HG03095 (cell line): ENCODE data around the gene THOP1.

ENCODE experiments used
- ATAC-seq: cut with Tn5 transposase; IDR thresholded peaks from one replicate; pipeline ENCODE4 v1.9.1; 2021; ENCODE audit warnings: moderate library complexity; ENCODE audit not compliant: unreplicated experiment

The THOP1 gene

DNA sequence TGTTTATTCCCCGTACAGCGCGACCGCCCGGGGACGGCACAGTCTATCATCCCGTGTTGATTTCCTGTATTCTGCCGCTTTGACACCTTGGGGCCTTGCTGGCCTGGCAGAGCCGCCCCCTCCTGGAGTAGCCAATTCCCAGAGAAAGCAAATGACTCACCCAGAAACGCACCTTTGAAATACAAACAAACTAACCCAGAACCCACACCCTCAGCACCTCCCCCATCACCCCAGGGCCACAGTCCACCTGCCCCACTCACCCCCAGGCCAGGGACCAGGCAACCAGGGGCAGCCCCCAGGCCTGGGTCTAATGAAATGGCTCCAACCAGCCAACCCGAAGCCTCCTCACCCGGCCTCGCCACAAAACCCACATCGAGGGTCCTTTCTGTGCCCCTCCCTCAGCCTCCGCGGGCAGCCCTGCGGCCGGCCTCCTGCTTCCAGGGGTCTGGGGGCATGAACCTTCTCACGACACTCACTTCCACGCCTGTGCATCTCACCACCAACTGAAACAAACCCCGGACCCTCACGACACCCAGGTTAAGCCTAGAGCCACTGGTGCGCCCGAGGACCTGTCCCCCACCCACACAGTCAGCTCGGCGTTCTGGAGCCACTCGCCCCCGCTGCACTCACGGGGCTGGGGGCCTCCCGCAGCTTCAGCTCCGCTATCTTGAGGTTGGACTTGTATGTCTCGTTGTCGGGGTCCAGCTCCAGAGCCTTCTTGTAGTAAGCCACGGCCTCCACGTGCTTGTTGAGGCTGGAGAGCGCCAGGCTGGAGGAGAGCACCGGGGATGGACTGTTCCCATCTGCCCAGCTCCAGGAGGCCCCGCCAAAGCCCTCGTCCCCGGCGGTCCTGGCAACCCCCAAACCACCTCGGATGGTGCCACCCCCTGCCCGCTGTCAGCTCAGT is 23.2 kb upstream of the THOP1 start:
- no peak for ATAC-seq

GRCh38 chr19:2762783-2763496 is 22.4 kb upstream of the THOP1 start:
- ATAC-seq = no peak

- ATAC-seq = no peak
Observed at GRCh38 chr19:2763687-2764086, 21.6 kb upstream of the THOP1 start.

DNA sequence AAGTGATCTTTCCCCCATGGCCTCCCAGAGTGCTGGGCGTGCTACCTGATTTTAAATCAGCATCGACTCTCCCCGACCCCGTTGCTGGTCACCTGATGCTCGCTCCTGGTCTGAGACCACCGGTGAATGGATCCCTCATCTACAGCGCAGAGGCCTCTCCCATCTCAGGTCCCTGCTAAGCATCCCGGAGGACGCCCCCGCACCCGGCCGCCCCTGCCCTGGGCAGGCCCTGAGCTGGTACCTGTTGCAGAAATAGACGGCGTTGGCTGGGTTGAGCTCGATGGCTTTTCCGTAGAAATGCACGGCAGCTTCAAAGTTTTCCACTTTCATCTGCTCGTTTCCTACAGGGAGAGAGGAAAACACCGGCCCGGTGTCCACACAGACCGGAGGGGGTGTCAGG is 20.4 kb upstream of the THOP1 start:
- ATAC-seq = no peak

DNA sequence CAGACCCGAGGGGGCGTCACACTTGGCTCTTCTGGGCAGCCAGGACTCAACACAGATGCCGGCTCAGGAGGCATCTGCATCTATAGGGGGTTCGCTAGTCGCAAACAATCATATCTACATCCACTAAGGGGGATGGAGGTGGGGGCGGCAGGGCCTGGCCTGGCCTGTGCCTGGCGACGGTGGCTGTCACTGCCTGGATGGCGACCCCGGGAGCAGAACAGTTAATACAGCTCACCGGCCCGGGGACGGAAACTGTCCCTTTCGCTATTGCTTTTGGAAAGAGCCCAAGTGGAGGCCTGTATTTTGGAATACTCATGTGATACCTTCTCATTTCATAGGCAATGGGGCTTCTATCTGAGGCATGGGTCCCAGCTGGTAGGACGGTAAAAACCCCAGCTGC is 19.9 kb upstream of the THOP1 start:
- ATAC-seq = no peak

GRCh38 chr19:2766594-2767372 is 18.5 kb upstream of the THOP1 start:
- no peak for ATAC-seq

DNA sequence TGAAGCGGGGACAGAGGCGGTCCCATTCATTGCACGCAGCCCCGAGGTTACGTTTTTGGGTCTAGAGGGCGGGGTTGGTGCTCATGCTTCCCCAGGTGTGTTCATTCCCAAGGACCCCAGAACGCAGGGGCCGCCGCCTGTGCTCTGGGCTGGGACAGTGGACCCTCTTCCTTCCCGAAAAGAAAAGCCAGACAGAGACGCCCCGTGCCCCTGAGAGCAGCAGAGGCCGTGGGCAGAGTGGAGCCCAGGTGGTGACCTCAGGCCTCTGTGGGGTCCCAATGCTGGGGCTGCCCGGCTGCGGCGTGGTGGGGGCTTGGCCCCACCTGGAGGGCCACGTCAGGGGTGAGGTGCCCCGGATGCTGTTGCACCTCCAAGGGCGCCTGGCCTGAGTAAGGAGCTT is 17.6 kb upstream of the THOP1 start:
- no peak for ATAC-seq

- no peak for ATAC-seq
Observed at GRCh38 chr19:2768365-2769132, 16.8 kb upstream of the THOP1 start.

- no peak for ATAC-seq
Observed at GRCh38 chr19:2769218-2769617, 16.1 kb upstream of the THOP1 start.

GRCh38 chr19:2770055-2771013 is 15.0 kb upstream of the THOP1 start:
- no peak for ATAC-seq

DNA sequence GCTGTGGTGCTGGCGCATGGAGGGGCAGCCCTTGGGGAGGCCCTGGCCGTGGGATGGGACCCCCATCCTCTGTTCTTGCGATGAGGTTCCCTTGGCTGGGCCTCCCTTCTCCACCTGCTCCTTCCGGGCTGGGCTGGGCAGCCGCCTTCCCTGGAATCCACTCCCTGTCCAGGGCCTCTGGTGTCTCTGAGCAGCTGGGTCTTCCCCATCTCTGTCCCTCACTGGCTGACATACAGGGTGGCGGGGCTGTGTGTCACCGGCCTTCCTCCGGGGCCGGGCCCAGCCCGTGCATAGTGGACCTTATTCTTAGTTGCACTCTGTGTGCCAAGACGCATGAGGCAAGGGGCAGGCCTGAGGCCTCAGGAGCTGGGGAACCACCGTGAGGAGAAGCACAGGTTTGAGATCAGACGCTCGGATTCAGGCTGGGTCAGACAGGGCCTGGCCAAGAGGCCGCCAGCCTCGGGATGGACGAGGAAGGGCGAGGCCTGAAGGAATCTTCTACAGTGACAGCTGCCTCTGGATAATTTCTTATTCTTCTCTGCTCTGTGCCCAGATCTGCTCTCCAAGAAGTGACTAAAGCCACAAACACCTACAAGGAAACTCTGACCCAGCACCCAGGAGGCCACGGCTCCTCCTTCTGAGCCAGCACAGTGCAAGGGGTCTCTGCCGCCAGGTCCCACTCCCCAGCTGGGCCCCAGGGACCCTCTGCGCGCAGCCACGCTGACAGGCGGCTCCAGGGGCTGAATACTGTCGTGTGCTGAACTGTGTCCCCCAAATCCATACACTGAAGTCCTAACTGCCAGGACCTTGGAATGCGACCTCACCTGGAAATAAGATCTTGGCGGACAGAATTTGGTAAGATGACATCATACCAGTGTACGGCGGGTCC is 13.3 kb upstream of the THOP1 start:
- no peak for ATAC-seq

GRCh38 chr19:2774083-2774679 is 11.1 kb upstream of the THOP1 start:
- ATAC-seq = no peak

DNA sequence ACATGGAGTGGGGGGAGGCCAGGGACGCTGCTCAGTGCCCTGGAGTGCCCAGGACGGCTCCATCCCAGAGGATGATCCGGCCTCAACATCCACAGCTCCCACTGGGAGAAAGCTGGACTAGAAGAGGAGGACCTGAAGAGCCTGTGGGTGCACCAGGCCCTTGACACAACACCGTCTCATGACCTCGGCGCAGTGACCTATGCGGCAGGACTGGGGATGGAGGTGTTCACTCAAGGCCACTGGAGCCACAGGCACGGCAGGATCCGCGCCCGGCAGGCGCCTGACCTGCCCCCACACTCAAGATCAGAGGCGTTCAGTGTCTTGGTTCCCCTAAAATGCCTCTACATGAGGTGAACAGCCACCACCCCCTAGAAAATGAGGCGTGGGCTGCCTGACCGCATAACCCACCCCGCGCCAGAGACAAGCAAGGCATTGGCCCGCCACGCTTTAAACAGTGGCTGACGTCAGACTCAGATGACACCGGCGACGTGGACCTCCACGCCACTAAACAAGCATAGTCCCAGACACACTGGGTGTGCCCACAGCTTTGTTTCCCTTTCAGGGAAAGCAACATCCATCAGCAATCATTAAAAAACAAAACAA is 10.2 kb upstream of the THOP1 start:
- ATAC-seq = no peak

DNA sequence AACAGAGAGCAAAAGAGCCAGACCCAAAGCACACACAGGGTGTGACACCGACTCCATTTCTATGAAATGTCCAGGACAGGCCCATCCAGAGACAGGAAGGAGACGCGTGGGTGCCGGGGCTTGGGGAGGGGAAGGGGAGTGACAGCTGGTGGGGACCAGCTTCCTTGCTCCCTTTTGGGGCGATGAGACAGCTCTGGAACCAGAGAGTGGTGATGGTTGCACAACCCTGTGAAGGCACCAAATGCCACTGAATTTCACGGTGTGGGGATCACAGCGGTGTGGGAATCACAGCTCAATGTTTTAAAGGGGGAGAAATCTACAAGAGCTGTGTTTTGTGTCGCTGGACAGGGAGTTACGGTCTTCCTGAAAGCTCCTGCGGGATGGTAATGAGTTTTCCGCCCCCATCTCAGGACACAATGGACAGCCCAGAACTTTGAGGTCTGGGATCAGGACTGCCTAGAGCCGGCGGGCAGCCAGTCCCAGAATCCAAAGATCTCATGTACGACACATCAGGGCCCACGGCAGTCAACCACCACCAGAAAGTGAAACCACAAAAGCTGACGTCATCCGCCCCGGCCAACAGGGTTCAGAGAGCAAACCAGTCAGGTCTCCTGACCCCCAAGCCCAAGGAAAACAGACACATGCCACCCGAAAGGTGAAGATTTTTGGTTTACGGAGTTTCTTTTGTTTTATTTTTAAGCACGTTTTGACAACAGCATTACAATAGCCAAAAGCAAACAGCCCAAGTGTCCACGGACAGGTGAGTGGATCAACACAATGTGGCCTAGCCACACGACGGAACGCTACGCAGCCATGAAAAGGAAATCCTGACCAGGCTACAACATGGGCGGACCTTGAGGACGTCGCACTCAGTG is 9.5 kb upstream of the THOP1 start:
- no peak for ATAC-seq

DNA sequence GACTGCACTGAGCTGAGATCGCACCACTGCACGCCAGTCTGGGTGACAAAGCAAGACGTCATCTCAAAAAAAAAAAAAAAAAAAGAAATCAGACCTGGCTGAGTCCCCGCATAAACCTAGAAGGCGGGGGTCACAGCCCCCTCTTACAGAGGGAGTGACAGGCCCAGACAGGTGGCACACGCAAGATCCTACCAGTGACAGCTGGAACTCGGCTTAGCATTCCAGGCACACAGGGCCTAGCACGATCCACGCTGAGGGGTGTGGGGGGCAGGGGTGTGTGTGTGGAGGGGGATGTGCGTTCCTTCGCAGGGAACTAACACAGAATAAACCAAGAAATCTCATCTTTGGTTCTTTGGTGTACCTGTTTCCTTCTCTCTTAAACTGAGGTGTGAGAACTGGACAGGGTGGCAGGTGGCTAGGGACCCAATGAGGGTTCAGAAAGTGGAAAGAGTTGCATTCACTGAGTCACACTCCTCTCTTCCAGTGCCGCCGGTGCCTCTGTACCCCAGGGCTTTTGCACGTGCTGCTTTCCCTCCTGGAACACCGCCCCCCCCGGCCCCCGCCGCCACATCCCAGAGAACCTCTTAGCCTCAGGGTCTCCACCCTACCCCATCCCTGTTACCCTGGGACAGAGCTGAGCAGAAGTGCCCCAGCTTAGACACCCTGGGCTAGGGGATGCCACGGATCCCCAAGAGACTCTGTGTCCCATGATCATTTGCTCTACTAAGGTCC is 7.2 kb upstream of the THOP1 start:
- ATAC-seq = no peak

- no peak for ATAC-seq
Observed at GRCh38 chr19:2779121-2779740, 6.1 kb upstream of the THOP1 start.
